ENCODE results near the gene ARHGAP32. TPM values are rescaled to one million over a fixed set of nuclear protein-coding genes. Genes with fewer than 3 reads are reported as not detected.
A peak's percentile ranks its signal among the peaks of the same experiment; 100 is the strongest.
"Not testable (repeated sequence)": the region's sequence is repeated elsewhere in the genome, so short reads cannot be mapped to it uniquely, and the experiment has no call there.

The ARHGAP32 gene
- polyA plus RNA-seq, 4 donors: 8.9 to 17.2 (median 16.7) TPM

DNA sequence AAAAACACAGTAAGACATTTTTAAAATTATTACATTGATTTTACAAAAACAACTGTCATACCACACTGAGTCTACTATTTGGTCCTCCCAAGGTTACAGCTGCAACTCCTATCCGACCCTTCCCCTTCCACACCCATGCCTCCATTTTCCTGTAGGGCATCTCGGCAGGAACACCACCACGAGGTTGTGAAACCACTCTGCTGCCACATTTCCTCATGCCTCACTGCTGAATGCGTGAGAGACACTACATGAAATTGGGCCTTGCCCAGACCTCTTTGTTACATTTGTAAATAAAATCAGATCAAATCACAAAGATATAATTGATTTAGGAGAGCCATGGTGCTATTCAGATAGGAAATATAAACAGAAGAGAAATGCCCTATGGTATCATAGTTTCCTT, 2.0 kb downstream of the ARHGAP32 start:
- FAIRE-seq: no peak
- Histone ChIP-seq H3K27me3 (ENCODE audit: control insufficient read depth in 3 of 3, insufficient read depth in 3 of 3, low read length in 3 of 3) (no peaks in the 10 kb centered on the region), H3K27ac (ENCODE audit: low read depth in 1 of 3, low read length in 2 of 3) (no peak overlapping the region), H3K9me3 (ENCODE audit: control insufficient read depth in 2 of 2, insufficient read depth in 1 of 2, low read depth in 1 of 2, low read length in 1 of 2) (peaks cover 0 to 3% of the 10 kb centered on the region in 2 donors), H3K4me3 (ENCODE audit: low read depth in 1 of 3, low read length in 3 of 3) (no peak overlapping the region), H3K36me3 (ENCODE audit: control insufficient read depth in 3 of 3, insufficient read depth in 2 of 3, low read depth in 1 of 3, low read length in 3 of 3) (no peaks in the 10 kb centered on the region), H3K4me1 (ENCODE audit: control insufficient read depth in 3 of 3, insufficient read depth in 2 of 3, low read depth in 1 of 3, low read length in 2 of 3) (peaks cover 0 to 3% (median 0%) of the 10 kb centered on the region in 3 donors)
- DNase-seq: no peak
- WGBS, 3 donors: 58 to 62% (median 59%) methylated on average over 4 of the region's 4 CpGs

GRCh38 chr11:129189646-129190045, 2.5 kb downstream of the ARHGAP32 start:
- DNase-seq: peak; percentile 13 to 33

DNA sequence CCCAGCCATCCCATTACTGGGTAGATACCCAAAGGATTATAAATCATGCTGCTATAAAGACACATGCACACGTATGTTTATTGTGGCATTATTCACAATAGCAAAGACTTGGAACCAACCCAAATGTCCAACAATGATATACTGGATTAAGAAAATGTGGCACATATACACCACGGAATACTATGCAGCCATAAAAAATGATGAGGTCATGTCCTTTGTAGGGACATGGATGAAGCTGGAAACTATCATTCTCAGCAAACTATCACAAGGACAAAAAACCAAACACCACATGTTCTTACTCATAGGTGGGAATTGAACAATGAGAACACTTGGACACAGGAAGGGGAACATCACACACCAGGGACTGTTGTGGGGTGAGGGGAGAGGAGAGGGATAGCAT, 7.0 kb downstream of the ARHGAP32 start:
- H3K36me3 ChIP-seq (ENCODE audit: control insufficient read depth in 3 of 3, insufficient read depth in 2 of 3, low read depth in 1 of 3, low read length in 3 of 3); FAIRE-seq; H3K4me3 ChIP-seq (ENCODE audit: low read depth in 1 of 3, low read length in 3 of 3); H3K9me3 ChIP-seq (ENCODE audit: control insufficient read depth in 2 of 2, insufficient read depth in 1 of 2, low read depth in 1 of 2, low read length in 1 of 2); H3K4me1 ChIP-seq (ENCODE audit: control insufficient read depth in 3 of 3, insufficient read depth in 2 of 3, low read depth in 1 of 3, low read length in 2 of 3); H3K27me3 ChIP-seq (ENCODE audit: control insufficient read depth in 3 of 3, insufficient read depth in 3 of 3, low read length in 3 of 3); H3K27ac ChIP-seq (ENCODE audit: low read depth in 1 of 3, low read length in 2 of 3); DNase-seq: not testable (repeated sequence)
- WGBS, 3 donors: 69 to 79% (median 77%) methylated on average over 2 of the region's 2 CpGs

More at GRCh38 chr11:129189646-129190045, 2.5 kb downstream of the ARHGAP32 start:
- Histone ChIP-seq H3K27me3 (ENCODE audit: control insufficient read depth in 3 of 3, insufficient read depth in 3 of 3, low read length in 3 of 3) (no peaks in the 10 kb centered on the region), H3K4me3 (ENCODE audit: low read depth in 1 of 3, low read length in 3 of 3) (no peak overlapping the region), H3K27ac (ENCODE audit: low read depth in 1 of 3, low read length in 2 of 3) (no peak overlapping the region), H3K36me3 (ENCODE audit: control insufficient read depth in 3 of 3, insufficient read depth in 2 of 3, low read depth in 1 of 3, low read length in 3 of 3) (no peaks in the 10 kb centered on the region), H3K4me1 (ENCODE audit: control insufficient read depth in 3 of 3, insufficient read depth in 2 of 3, low read depth in 1 of 3, low read length in 2 of 3) (peaks cover 0 to 3% (median 0%) of the 10 kb centered on the region in 3 donors), H3K9me3 (ENCODE audit: control insufficient read depth in 2 of 2, insufficient read depth in 1 of 2, low read depth in 1 of 2, low read length in 1 of 2) (peaks cover 0 to 3% of the 10 kb centered on the region in 2 donors)
- no peak for FAIRE-seq
- 40 to 78% (median 67%) methylated on average over 1 of the region's 1 CpG for WGBS, 3 donors

DNA sequence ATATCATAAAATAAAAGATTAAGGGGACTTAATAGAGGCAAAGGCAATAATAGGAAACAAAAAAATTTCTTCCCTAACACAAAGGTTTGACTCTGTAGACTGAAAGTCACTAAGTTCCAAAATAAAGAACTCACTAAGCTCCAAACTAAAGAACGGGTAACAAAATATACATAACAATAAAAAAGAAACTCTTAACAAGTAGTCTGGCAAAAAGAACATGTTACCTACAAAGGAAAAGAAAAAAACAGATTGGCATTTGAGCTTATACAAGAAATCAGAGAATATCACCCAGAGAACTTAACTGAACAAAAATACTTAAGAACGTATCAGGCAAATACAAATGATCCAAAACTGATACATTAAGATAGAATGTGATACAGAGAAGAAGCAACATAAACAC, 7.5 kb downstream of the ARHGAP32 start:
- Histone ChIP-seq H3K27ac (ENCODE audit: low read depth in 1 of 3, low read length in 2 of 3) (no peak overlapping the region), H3K4me3 (ENCODE audit: low read depth in 1 of 3, low read length in 3 of 3) (no peak overlapping the region), H3K27me3 (ENCODE audit: control insufficient read depth in 3 of 3, insufficient read depth in 3 of 3, low read length in 3 of 3) (no peaks in the 10 kb centered on the region), H3K36me3 (ENCODE audit: control insufficient read depth in 3 of 3, insufficient read depth in 2 of 3, low read depth in 1 of 3, low read length in 3 of 3) (no peaks in the 10 kb centered on the region), H3K9me3 (ENCODE audit: control insufficient read depth in 2 of 2, insufficient read depth in 1 of 2, low read depth in 1 of 2, low read length in 1 of 2) (peaks cover 0 to 3% of the 10 kb centered on the region in 2 donors), H3K4me1 (ENCODE audit: control insufficient read depth in 3 of 3, insufficient read depth in 2 of 3, low read depth in 1 of 3, low read length in 2 of 3) (no peaks in the 10 kb centered on the region)
- 90 to 95% (median 93%) methylated on average over 2 of the region's 2 CpGs for WGBS, 3 donors
- FAIRE-seq (no peak), DNase-seq (no peak)

GRCh38 chr11:129167315-129167714, 24.8 kb downstream of the ARHGAP32 start:
- DNase-seq (no peak), FAIRE-seq (no peak)
- Histone ChIP-seq H3K27ac (ENCODE audit: low read depth in 1 of 3, low read length in 2 of 3) (no peak overlapping the region), H3K36me3 (ENCODE audit: control insufficient read depth in 3 of 3, insufficient read depth in 2 of 3, low read depth in 1 of 3, low read length in 3 of 3) (peaks cover 0 to 4% (median 0%) of the 10 kb centered on the region in 3 donors), H3K9me3 (ENCODE audit: control insufficient read depth in 2 of 2, insufficient read depth in 1 of 2, low read depth in 1 of 2, low read length in 1 of 2) (peaks cover 0 to 9% of the 10 kb centered on the region in 2 donors), H3K4me1 (ENCODE audit: control insufficient read depth in 3 of 3, insufficient read depth in 2 of 3, low read depth in 1 of 3, low read length in 2 of 3) (no peaks in the 10 kb centered on the region), H3K27me3 (ENCODE audit: control insufficient read depth in 3 of 3, insufficient read depth in 3 of 3, low read length in 3 of 3) (no peaks in the 10 kb centered on the region), H3K4me3 (ENCODE audit: low read depth in 1 of 3, low read length in 3 of 3) (no peak overlapping the region)
- 88 to 91% (median 88%) methylated on average over 1 of the region's 1 CpG for WGBS, 3 donors

DNA sequence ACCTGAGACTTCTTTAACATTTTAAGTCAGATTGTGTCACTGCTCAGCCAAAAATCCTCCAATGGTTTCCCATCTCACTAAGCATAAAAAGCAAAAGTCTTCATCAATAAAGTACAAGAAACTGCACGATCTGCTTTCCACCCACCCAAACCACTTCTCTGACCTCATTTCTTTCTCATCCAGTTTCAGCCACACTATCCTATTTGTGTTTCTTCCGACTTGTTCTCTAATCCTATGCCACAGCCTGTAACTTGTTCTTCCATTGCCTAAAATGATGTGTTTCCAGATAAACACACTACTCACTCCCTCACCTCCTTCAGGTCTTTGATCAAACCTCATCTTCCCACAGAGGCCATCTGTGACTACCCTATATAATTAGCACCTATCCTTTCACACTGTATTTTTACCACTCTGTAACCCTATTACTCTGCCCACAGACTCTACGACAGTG, 28.4 kb downstream of the ARHGAP32 start:
- H3K9me3 ChIP-seq (ENCODE audit: control insufficient read depth in 2 of 2, insufficient read depth in 1 of 2, low read depth in 1 of 2, low read length in 1 of 2): peaks cover 0 to 4% of the 10 kb centered on the region in 2 donors
- H3K36me3 ChIP-seq (ENCODE audit: control insufficient read depth in 3 of 3, insufficient read depth in 2 of 3, low read depth in 1 of 3, low read length in 3 of 3): peaks cover 0 to 4% (median 0%) of the 10 kb centered on the region in 3 donors
- no peak overlapping the region for H3K27ac ChIP-seq (ENCODE audit: low read depth in 1 of 3, low read length in 2 of 3)
- FAIRE-seq (no peak), DNase-seq (no peak)
- H3K4me3 ChIP-seq (ENCODE audit: low read depth in 1 of 3, low read length in 3 of 3): no peak overlapping the region
- 77 to 88% (median 78%) methylated on average over 3 of the region's 3 CpGs for WGBS, 3 donors
- H3K4me1 ChIP-seq (ENCODE audit: control insufficient read depth in 3 of 3, insufficient read depth in 2 of 3, low read depth in 1 of 3, low read length in 2 of 3): no peaks in the 10 kb centered on the region
- H3K27me3 ChIP-seq (ENCODE audit: control insufficient read depth in 3 of 3, insufficient read depth in 3 of 3, low read length in 3 of 3): no peaks in the 10 kb centered on the region

GRCh38 chr11:129157080-129157479, 35.0 kb downstream of the ARHGAP32 start:
- FAIRE-seq; H3K4me1 ChIP-seq (ENCODE audit: control insufficient read depth in 3 of 3, insufficient read depth in 2 of 3, low read depth in 1 of 3, low read length in 2 of 3); H3K4me3 ChIP-seq (ENCODE audit: low read depth in 1 of 3, low read length in 3 of 3); H3K27me3 ChIP-seq (ENCODE audit: control insufficient read depth in 3 of 3, insufficient read depth in 3 of 3, low read length in 3 of 3); H3K27ac ChIP-seq (ENCODE audit: low read depth in 1 of 3, low read length in 2 of 3); DNase-seq: not testable (repeated sequence)
- peaks cover 0 to 12% (median 0%) of the 10 kb centered on the region in 3 donors for H3K36me3 ChIP-seq (ENCODE audit: control insufficient read depth in 3 of 3, insufficient read depth in 2 of 3, low read depth in 1 of 3, low read length in 3 of 3)
- WGBS, 3 donors: 90 to 94% (median 92%) methylated on average over 3 of the region's 3 CpGs
- H3K9me3 ChIP-seq (ENCODE audit: control insufficient read depth in 2 of 2, insufficient read depth in 1 of 2, low read depth in 1 of 2, low read length in 1 of 2): peaks cover 0 to 14% of the 10 kb centered on the region in 2 donors

- DNase-seq (peak in 1 of 2 donors; percentile 27), FAIRE-seq (no peak)
- Histone ChIP-seq H3K36me3 (ENCODE audit: control insufficient read depth in 3 of 3, insufficient read depth in 2 of 3, low read depth in 1 of 3, low read length in 3 of 3) (peaks cover 0 to 12% (median 0%) of the 10 kb centered on the region in 3 donors), H3K4me1 (ENCODE audit: control insufficient read depth in 3 of 3, insufficient read depth in 2 of 3, low read depth in 1 of 3, low read length in 2 of 3) (no peaks in the 10 kb centered on the region), H3K9me3 (ENCODE audit: control insufficient read depth in 2 of 2, insufficient read depth in 1 of 2, low read depth in 1 of 2, low read length in 1 of 2) (peaks cover 0 to 14% of the 10 kb centered on the region in 2 donors), H3K27me3 (ENCODE audit: control insufficient read depth in 3 of 3, insufficient read depth in 3 of 3, low read length in 3 of 3) (no peaks in the 10 kb centered on the region), H3K4me3 (ENCODE audit: low read depth in 1 of 3, low read length in 3 of 3) (no peak overlapping the region), H3K27ac (ENCODE audit: low read depth in 1 of 3, low read length in 2 of 3) (no peak overlapping the region)
- 78 to 90% (median 84%) methylated on average over 9 of the region's 9 CpGs for WGBS, 3 donors
These were observed 36.4 kb downstream of the ARHGAP32 start for GRCh38 chr11:129155745-129156144.

DNA sequence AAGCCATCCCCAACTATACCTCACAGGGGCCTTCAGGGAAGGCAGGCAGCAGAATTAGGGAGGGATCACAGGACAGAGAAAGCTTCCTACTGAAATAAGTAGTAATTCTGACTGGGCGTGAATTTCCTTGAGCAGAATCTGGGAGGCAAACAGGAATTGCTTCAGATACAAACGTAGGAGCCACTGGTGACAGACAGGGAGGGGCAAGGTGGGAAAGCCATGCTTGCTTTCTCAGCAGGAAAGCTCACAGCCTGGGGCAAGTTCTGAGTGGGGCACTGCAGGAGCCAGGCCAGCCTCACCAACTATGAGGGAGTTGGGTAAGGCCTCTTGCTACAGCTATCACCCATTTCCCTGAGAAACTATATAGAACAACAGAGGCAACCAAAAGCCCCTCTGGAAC, 43.6 kb downstream of the ARHGAP32 start:
- Histone ChIP-seq H3K4me3 (ENCODE audit: low read depth in 1 of 3, low read length in 3 of 3) (no peak overlapping the region), H3K4me1 (ENCODE audit: control insufficient read depth in 3 of 3, insufficient read depth in 2 of 3, low read depth in 1 of 3, low read length in 2 of 3) (no peaks in the 10 kb centered on the region), H3K27me3 (ENCODE audit: control insufficient read depth in 3 of 3, insufficient read depth in 3 of 3, low read length in 3 of 3) (no peaks in the 10 kb centered on the region), H3K9me3 (ENCODE audit: control insufficient read depth in 2 of 2, insufficient read depth in 1 of 2, low read depth in 1 of 2, low read length in 1 of 2) (peaks cover 0 to 14% of the 10 kb centered on the region in 2 donors), H3K36me3 (ENCODE audit: control insufficient read depth in 3 of 3, insufficient read depth in 2 of 3, low read depth in 1 of 3, low read length in 3 of 3) (peaks cover 0 to 2% (median 0%) of the 10 kb centered on the region in 3 donors), H3K27ac (ENCODE audit: low read depth in 1 of 3, low read length in 2 of 3) (no peak overlapping the region)
- WGBS, 3 donors: 75 to 85% (median 80%) methylated on average over 2 of the region's 2 CpGs
- no peak for DNase-seq
- FAIRE-seq: no peak

All from small intestine (tissue), 7 donors.